Measurements from ENCODE around the gene CFAP20DC.
"Not testable (repeated sequence)": the region's sequence is repeated elsewhere in the genome, so short reads cannot be mapped to it uniquely, and the experiment has no call there.

CFAP20DC gene

GRCh38 chr3:58742239-58742638 lies 307.6 kb downstream of the CFAP20DC start:
- no peak for DNase-seq (ENCODE audit: low read depth)

DNA sequence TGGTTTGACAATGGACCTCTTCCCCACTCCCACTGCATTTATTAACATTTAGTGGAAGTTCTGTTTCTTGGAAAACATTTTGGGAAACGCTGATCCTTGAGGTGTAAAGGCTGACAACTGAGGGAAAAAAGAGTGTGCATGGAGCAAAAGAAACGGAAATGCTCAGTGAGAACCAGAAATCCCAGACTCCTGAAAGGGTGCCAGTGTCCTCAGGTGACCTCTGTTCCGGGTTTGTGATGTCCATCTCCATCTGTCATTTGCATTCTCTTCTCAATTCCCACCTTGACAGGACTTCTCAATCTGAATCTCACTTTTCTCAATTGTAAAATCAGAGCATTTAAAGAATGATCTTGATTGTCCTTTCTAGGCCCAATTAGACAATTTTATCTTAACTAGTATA lies 312.2 kb downstream of the CFAP20DC start:
- no peak for DNase-seq (ENCODE audit: low read depth)

DNA sequence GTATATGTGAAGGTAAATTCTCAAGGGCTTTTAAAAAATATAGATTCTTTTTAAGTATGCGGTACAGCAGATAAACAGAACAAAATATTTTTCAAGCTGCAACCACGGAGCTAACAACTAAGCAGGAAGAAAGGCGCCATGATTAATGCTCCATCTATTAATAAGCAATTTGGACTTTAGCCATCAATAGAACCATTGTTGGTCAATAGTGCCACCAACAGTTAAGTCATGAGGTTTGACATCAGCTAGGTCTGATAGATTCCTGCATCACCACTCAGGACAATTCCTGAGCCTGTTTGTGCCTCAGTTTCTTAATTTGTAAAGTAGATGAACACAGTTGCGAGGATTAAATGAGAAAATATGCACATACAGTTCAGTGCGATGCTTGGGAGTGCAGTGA lies 318.2 kb downstream of the CFAP20DC start:
- DNase-seq (ENCODE audit: low read depth) = no peak

DNA sequence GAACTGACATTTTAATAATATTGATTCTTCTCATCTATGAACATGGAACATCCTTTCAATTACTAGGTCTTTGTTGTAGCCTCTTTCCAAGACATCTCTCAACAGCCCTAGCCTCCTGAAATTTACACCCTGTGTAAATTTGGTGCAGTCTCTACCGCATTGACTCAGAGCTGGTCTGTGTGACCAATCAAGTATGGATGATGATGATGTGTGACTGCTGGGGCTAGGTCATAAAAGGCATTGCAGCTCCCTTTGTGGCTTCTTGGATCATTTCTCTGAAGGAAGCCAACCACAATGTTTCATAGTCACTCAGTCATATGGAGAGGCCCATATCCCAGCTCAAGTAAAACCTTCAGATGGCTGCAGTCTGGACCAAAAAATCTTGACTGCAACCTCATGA lies 321.1 kb downstream of the CFAP20DC start:
- no peak for DNase-seq (ENCODE audit: low read depth)

- no peak for DNase-seq (ENCODE audit: low read depth)
Observed at GRCh38 chr3:58725326-58725853, 324.4 kb downstream of the CFAP20DC start.

- no peak for DNase-seq (ENCODE audit: low read depth)
Observed at GRCh38 chr3:58724336-58724735, 325.5 kb downstream of the CFAP20DC start.

- DNase-seq (ENCODE audit: low read depth) = no peak
Observed at GRCh38 chr3:58723173-58723572, 326.7 kb downstream of the CFAP20DC start.

DNA sequence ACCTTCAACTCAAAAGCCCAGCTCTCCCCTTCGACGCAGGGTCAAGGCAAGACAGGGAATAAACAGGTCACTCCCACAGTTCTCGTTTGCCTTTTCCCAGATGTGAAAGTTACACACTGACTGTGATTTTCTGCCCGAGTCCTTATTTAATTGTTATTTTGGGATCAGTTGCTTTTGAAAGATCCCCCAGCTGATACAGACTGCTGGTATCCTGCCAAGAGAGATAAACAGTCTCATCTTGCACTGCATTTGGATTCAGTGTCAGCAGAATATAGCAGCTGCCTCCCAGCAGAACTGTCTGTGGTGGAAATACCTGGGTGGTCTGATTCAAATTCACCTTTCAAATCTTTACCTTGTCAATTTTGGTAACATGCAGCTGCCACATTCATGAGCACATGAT lies 327.3 kb downstream of the CFAP20DC start:
- no peak for DNase-seq (ENCODE audit: low read depth)

DNA sequence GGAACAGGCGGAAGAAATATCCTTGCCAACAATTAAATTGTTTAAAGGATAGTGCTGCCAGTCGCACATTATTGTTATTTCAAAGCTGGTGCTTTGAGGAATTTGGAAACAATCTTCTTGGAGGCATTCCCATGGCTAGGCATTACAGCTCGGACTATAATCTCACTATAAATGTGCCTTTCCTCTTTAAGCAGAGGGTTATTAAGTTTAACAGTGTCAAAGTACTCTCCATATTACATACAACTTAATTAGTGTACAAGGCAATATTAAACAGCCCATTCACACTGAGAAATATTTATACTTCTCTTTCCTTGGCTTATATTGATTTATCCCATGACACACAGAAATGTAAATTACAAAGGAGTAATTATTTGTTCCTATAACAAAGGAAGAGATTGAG lies 329.3 kb downstream of the CFAP20DC start:
- no peak for DNase-seq (ENCODE audit: low read depth)

DNA sequence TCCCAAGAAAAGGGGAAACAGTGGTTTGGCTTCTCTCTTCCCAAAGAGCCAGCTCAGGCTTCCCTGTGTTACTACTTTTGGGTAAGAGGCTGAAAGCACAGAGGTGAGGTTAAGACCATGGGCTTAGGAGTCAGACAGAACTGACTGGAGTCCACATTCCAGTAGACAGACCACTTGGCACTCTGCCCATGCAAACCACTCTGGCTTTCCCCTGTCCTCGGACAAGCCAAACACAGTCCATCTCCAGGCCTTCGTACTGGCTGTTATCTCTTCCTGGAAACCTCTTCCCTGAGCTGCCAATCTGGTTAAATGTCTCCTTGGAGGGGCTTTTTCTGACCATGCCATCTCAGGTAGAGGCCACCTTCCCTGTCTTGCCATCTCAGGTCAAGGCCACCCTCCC lies 330.1 kb downstream of the CFAP20DC start:
- no peak for DNase-seq (ENCODE audit: low read depth)

DNA sequence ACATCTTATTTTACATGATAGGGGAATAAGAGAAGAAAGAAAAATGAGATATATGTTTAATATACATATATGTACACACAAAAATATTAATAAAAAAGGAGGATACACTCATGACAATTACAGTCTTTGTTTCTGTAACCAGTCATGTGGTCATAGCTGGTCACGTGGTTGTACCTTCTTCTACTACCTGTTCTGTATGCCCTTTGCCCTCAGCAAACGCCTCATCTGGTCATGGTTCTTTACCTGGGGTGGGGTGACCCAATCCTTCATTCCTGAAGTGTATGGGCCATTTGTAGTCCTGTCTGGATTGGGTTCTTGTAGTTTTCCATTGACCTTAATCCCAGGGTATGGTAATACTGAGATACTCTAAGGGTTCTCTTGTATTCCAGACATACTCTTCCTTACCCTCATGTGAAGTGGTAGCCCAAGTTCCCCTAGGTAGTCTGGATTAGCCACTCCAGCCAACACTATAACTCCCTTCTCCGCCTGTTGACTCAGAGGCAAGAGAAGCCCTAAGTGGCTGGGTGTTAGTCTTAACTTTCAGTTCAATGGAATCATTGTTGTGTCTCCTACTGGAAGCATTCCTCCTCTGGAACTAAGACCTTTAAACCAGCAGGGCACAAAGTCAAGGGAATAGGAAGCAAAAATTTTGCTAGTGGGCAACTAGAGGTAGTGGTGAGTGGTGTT lies 336.0 kb downstream of the CFAP20DC start:
- DNase-seq (ENCODE audit: low read depth) = no peak

DNA sequence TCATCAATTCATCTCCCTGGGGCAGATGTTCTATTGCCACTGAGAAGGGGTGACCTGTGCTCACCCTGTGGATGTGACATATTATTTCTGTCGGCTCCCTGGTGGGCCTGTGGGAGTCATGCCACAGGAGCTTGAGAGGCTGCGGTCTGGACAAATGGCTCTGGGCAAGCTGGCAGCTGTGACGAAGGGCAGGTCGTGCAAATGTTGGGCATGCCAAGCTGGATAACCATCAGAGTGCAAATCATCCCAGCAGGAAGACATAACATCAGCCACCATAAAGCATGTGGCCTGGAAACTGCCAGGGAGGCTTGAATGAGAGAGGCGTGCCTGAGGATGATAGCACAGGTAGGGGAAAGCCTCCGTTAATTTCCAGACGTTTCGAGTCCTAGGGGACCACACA lies 338.0 kb downstream of the CFAP20DC start:
- no peak for DNase-seq (ENCODE audit: low read depth)

- not testable (repeated sequence) for DNase-seq (ENCODE audit: low read depth)
Observed at GRCh38 chr3:58708983-58709382, 340.8 kb downstream of the CFAP20DC start.

- no peak for DNase-seq (ENCODE audit: low read depth)
Observed at GRCh38 chr3:58708116-58708791, 341.6 kb downstream of the CFAP20DC start.

- no peak for DNase-seq (ENCODE audit: low read depth)
Observed at GRCh38 chr3:58707390-58707930, 342.4 kb downstream of the CFAP20DC start.

- DNase-seq (ENCODE audit: low read depth) = no peak
Observed at GRCh38 chr3:58706395-58707167, 343.2 kb downstream of the CFAP20DC start.

DNA sequence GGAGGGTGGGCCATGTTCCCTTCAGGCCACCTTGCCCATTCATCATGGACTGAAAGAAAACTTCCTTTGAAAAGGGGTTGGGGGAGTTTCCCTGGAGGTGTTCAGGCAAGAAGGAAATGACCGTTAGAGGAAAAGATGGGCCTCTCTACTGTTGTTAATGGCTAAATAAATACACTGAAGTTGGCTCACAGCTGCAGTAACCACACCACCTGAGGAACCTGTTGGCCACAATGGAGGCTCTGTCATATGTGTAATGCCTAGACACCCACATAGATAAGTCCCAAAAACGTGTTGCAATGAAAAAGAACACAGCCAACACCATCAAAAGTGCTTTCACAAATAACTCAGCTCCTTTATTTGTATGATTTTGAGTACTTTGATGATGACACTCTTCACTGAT lies 345.1 kb downstream of the CFAP20DC start:
- no peak for DNase-seq (ENCODE audit: low read depth)

DNA sequence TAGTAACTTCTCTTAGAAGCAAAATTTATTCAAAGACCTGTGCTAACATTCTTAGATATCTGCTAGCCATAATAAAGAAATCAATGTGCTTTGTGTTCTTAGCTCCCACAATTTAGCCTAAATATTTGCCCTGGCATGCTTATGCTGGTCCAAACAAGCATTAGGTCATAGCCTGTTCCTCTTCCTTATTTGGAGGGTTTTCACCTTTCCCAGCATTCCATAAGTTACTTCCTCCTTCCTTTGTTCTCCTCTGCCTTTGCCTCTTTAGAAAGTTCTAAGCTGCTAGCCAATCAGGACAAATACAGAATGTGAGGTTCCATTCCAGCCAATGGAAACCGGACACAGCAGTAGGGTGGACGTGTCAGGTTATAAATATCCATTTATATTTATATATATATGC lies 345.5 kb downstream of the CFAP20DC start:
- not testable (repeated sequence) for DNase-seq (ENCODE audit: low read depth)

DNA sequence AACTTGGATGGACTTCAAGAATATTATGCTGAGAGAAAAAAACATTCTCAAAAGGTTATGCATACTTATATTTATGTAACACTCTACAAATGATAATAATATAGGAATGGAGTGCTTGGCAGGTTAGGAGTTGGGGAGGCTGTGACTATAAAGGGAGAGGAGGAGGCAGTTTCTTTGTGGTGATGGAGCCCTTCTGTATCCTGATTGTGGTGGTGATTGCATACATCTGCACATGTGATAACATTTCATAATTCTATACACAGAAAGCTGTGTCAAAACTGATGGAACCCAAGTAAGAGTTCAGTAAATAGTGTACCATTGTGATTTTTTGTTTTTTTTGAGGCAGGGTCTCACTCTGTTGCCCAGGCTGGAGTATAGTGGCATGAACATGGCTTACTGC lies 351.6 kb downstream of the CFAP20DC start:
- no peak for DNase-seq (ENCODE audit: low read depth)

- no peak for DNase-seq (ENCODE audit: low read depth)
Observed at GRCh38 chr3:58697561-58697960, 352.3 kb downstream of the CFAP20DC start.

DNA sequence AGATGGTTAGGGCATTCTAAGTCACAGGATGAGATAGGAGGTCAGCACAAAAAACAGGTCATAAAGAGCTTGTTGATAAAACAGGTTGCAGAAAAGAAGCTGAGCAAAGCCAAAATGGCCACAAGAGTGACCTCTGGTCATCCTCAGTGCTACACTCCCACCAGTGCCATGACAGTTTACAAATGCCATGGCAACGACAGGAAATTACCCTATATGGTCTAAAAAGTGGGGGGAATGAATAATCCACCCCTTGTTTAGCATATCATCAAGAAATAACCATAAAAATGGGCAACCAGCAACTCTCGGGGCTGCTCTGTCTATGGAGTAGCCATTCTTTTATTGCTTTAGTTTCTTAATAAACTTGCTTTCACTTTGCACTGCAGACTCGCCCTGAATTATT lies 353.0 kb downstream of the CFAP20DC start:
- DNase-seq (ENCODE audit: low read depth) = not testable (repeated sequence)

DNA sequence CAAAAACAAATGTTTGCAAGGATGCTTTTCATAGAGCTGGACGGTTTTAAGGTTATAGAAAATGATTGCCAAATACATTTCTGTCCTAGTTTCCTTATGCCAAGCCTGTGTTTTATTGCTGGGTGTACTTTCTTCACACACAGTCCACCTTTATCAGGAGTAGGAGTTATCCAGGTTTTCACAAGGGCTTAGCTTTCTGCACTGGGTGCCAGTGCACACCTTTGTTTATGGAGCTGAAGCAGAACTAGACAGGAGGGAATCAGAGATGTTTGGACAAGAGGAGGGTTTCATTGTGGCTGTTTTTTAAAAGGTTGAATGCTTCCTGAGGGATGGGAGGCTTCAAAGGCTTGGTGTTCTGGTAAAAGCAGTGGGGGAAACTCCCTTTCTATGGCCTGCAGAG lies 353.7 kb downstream of the CFAP20DC start:
- no peak for DNase-seq (ENCODE audit: low read depth)

- DNase-seq (ENCODE audit: low read depth) = not testable (repeated sequence)
Observed at GRCh38 chr3:58695284-58695683, 354.5 kb downstream of the CFAP20DC start.
